Fibroblast of lung (primary cell): Measurements from ENCODE around the gene CALM1. TPM values are rescaled to one million over a fixed set of nuclear protein-coding genes. Genes with fewer than 3 reads are reported as not detected.

Experiments used
- DNase-seq, 2 donors: peaks; one replicate each; pipeline versions ENCODE4 v3.0.0 to v3.0.0-alpha.2; 2010; ENCODE audit warnings: low read depth in 2 of 2
- H2AFZ ChIP-seq: 2 replicates; pipeline ENCODE4 v1.5.1; 2012; ENCODE audit warnings: low read length, control low read depth, inconsistent platforms
- H3K27ac ChIP-seq: 2 replicates; pipeline ENCODE4 v1.5.1; 2011; ENCODE audit warnings: low read length, control low read depth; ENCODE audit not compliant: insufficient read depth
- H3K27me3 ChIP-seq: 2 replicates; pipeline ENCODE4 v1.5.1; 2011; ENCODE audit warnings: mild to moderate bottlenecking, low read length; ENCODE audit not compliant: control insufficient read depth, insufficient read depth
- H3K36me3 ChIP-seq: 2 replicates; pipeline ENCODE4 v1.5.1; 2011; ENCODE audit warnings: low read length; ENCODE audit not compliant: control insufficient read depth, insufficient read depth
- H3K4me1 ChIP-seq: 2 replicates; pipeline ENCODE4 v1.5.1; 2011; ENCODE audit warnings: low read length; ENCODE audit not compliant: control insufficient read depth, insufficient read depth; ENCODE audit errors: extremely low read depth
- H3K4me2 ChIP-seq: 2 replicates; pipeline ENCODE4 v1.5.1; 2011; ENCODE audit warnings: low read length, control low read depth; ENCODE audit not compliant: insufficient read depth; ENCODE audit errors: extremely low read depth
- H3K4me3 ChIP-seq, 4 experiments: fragments of 200-600 bp in 1 of 4; sonication (generic) in 1 of 4; replicated peaks in 1 of 4; 2 replicates each; pipeline ENCODE4 v1.5.1; 2011 to 2016; ENCODE audit warnings: low read length in 4 of 4, low read depth in 3 of 4, mild to moderate bottlenecking in 3 of 4, control low read depth in 2 of 4, inconsistent platforms in 1 of 4, mixed read lengths in 1 of 4; ENCODE audit not compliant: insufficient read depth in 1 of 4; ENCODE audit errors: control extremely low read depth in 1 of 4
- H3K79me2 ChIP-seq: 2 replicates; pipeline ENCODE4 v1.5.1; 2012; ENCODE audit warnings: mild to moderate bottlenecking, low read length, inconsistent platforms; ENCODE audit not compliant: control insufficient read depth, insufficient read depth
- H3K9ac ChIP-seq: 2 replicates; pipeline ENCODE4 v1.5.1; 2011; ENCODE audit warnings: mild to moderate bottlenecking, low read length, control low read depth; ENCODE audit not compliant: insufficient read depth
- H3K9me3 ChIP-seq: 2 replicates; pipeline ENCODE4 v1.5.1; 2012; ENCODE audit warnings: low read depth, low read length; ENCODE audit not compliant: control insufficient read depth, insufficient read depth
- H4K20me1 ChIP-seq: 2 replicates; pipeline ENCODE4 v1.5.1; 2011; ENCODE audit warnings: low read length; ENCODE audit not compliant: control insufficient read depth, insufficient read depth; ENCODE audit errors: extremely low read depth
- EZH2 ChIP-seq: IDR thresholded peaks from 2 replicates; pipeline ENCODE4 v1.5.1; 2012; ENCODE audit warnings: low read length, control low read depth, mild to moderate bottlenecking; ENCODE audit errors: missing control alignments
- polyA plus RNA-seq, 2 donors: library from polyadenylated mRNA; depleted of rRNA in 1 of 2; stranded (reverse) in 1 of 2; unstranded in 1 of 2; fragments of >200 nt; gene quantifications; 2 replicates each; pipeline ENCODE4 v1.2.1, GENCODE V29; 2011 to 2012; ENCODE audit warnings: missing spikeins in 1 of 2
- total RNA-seq: library from RNA; depleted of rRNA; stranded (reverse); fragments of >200 nt; gene quantifications from 2 replicates; pipeline ENCODE4 v1.2.1, GENCODE V29; 2014
- TF ChIP-seq, protein P1 (sequence below), 2 donors: IDR thresholded peaks in 1 of 2; conservative IDR thresholded peaks in 1 of 2; 1 replicate in 1 of 2; 2 replicates in 1 of 2; pipeline ENCODE4 v1.5.1; 2011 to 2012; ENCODE audit warnings: low read length in 2 of 2, control low read depth in 1 of 2, inconsistent platforms in 1 of 2, low read depth in 1 of 2, mild to moderate bottlenecking in 1 of 2

CALM1 gene
- total and polyA plus RNA-seq, 2 donors (not counting 1 experiment from before 2014, with no cell fraction given): 620 to 632 TPM

DNA sequence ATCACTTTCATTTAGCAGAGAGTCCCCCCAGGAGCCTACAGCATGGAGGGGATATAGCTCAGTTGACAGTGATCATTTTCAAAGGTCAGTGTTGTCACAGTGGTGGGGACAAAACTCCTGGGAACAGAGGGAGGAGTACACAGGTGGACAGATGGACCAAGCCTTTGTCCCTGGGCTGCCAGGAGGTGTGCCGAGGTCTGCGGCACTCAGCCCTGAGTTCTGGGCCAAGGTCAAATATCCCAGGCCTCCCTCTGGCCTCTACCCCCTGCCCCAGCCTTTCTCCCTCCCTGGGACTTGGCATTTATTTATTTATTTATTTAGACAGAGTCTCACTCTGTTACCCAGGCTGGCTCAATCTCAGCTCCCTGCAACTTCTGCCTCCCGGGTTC is 24.8 kb downstream of the CALM1 start:
- no peak overlapping the region for H3K27ac ChIP-seq
- peaks cover 3% of the 10 kb centered on the region for H3K4me1 ChIP-seq
- no peaks in the 10 kb centered on the region for H3K79me2 ChIP-seq
- no peak overlapping the region for H3K9ac ChIP-seq
- no peak overlapping the region for H3K4me2 ChIP-seq
- TF ChIP-seq EZH2: no peak
- TF ChIP-seq, protein P1, sequence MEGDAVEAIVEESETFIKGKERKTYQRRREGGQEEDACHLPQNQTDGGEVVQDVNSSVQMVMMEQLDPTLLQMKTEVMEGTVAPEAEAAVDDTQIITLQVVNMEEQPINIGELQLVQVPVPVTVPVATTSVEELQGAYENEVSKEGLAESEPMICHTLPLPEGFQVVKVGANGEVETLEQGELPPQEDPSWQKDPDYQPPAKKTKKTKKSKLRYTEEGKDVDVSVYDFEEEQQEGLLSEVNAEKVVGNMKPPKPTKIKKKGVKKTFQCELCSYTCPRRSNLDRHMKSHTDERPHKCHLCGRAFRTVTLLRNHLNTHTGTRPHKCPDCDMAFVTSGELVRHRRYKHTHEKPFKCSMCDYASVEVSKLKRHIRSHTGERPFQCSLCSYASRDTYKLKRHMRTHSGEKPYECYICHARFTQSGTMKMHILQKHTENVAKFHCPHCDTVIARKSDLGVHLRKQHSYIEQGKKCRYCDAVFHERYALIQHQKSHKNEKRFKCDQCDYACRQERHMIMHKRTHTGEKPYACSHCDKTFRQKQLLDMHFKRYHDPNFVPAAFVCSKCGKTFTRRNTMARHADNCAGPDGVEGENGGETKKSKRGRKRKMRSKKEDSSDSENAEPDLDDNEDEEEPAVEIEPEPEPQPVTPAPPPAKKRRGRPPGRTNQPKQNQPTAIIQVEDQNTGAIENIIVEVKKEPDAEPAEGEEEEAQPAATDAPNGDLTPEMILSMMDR (conservative IDR thresholded peaks at IDR 0.05 in 1 of 2, IDR thresholded peaks at IDR 0.05 in 1 of 2; ENCODE audit: low read depth in 1 of 2, low read length in 2 of 2): no peak
- H3K9me3 ChIP-seq: no peaks in the 10 kb centered on the region
- H3K36me3 ChIP-seq: no peaks in the 10 kb centered on the region
- no peak for DNase-seq
- H4K20me1 ChIP-seq: no peaks in the 10 kb centered on the region
- no peak overlapping the region for H2AFZ ChIP-seq
- no peaks in the 10 kb centered on the region for H3K27me3 ChIP-seq
- no peak overlapping the region for H3K4me3 ChIP-seq

DNA sequence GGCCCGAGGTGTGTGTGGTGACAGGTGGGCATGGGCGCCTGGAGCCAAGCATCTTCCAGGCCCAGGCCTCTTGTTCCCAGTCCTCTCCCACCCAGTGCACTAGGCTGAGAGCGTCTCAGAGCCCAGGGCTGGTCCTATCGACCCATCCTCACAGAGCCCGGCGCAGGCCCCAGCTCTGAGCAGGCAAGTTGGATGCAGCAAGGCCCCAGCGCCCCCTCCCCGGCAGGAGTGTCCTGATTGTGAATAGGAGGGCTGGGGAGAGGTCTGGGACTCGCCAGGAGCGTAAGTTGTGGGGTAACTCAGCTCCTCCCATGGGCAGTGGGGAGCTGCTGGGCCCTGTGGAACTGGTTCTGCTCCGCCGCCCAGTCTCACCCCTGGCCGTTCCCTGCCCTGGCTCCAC is 26.3 kb downstream of the CALM1 start:
- Histone ChIP-seq H3K4me3 (no peak overlapping the region), H3K4me2 (no peak overlapping the region), H3K4me1 (peaks cover 3% of the 10 kb centered on the region), H3K27me3 (no peaks in the 10 kb centered on the region), H3K27ac (no peak overlapping the region), H4K20me1 (no peaks in the 10 kb centered on the region), H3K79me2 (no peaks in the 10 kb centered on the region), H3K9ac (no peak overlapping the region), H3K9me3 (no peaks in the 10 kb centered on the region), H2AFZ (no peak overlapping the region), H3K36me3 (no peaks in the 10 kb centered on the region)
- no peak for TF ChIP-seq EZH2
- TF ChIP-seq, protein P1 (conservative IDR thresholded peaks at IDR 0.05 in 1 of 2, IDR thresholded peaks at IDR 0.05 in 1 of 2; ENCODE audit: low read depth in 1 of 2, low read length in 2 of 2): no peak
- DNase-seq: no peak

DNA sequence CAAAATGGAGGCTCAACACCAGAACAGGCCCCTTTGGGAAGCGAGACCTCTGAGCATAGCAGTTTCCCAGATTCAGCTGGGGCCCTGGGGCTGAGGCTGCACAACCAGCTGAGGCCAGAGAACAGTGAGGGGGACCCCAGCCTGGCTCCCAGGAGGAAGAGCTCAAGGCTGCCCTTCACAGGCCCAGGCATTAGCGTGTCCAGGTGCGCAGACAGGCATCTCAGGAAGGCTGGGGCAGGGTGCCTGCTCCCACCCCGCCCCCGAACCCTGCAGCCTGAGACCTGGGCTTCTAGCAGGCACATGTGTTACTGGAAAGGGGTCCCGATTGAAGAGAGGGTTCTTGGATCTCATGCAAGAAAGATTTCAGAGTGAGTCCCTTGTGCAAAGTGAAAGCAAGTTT is 27.2 kb downstream of the CALM1 start:
- TF ChIP-seq, protein P1 (conservative IDR thresholded peaks at IDR 0.05 in 1 of 2, IDR thresholded peaks at IDR 0.05 in 1 of 2; ENCODE audit: low read depth in 1 of 2, low read length in 2 of 2): no peak
- TF ChIP-seq EZH2: no peak

More for the DNA sequence above, 27.2 kb downstream of the CALM1 start:
- no peak overlapping the region for H3K27ac ChIP-seq
- DNase-seq: no peak
- no peaks in the 10 kb centered on the region for H4K20me1 ChIP-seq
- no peak overlapping the region for H3K4me3 ChIP-seq
- H2AFZ ChIP-seq: no peak overlapping the region
- no peaks in the 10 kb centered on the region for H3K4me1 ChIP-seq
- no peaks in the 10 kb centered on the region for H3K79me2 ChIP-seq
- H3K4me2 ChIP-seq: no peak overlapping the region
- H3K9me3 ChIP-seq: no peaks in the 10 kb centered on the region
- no peaks in the 10 kb centered on the region for H3K36me3 ChIP-seq
- no peak overlapping the region for H3K9ac ChIP-seq
- no peaks in the 10 kb centered on the region for H3K27me3 ChIP-seq
